WTC11 (cell line): ENCODE results near the gene CDK5RAP2. TPM values are rescaled to one million over a fixed set of nuclear protein-coding genes. Genes with fewer than 3 reads are reported as not detected.

Experiments
- ATAC-seq: fragments of 200-7000 bp; cut with Tn5 transposase; 2 replicates; pipeline ENCODE4 v1.10.0; 2021; ENCODE audit warnings: mild to moderate bottlenecking, moderate library complexity
- CTCF ChIA-PET: fragments of 300-600 bp; sonication (Branson Sonifier 250); formaldehyde crosslinking; loops from one replicate; lab custom pipeline; 2021; ENCODE audit warnings: antibody characterized with exemption; lab: Charles Lee
- POLR2A ChIA-PET: fragments of 350-600 bp; sonication (Branson Sonifier 250); formaldehyde crosslinking; loops from one replicate; lab custom pipeline; 2021; ENCODE audit warnings: antibody characterized with exemption; lab: Charles Lee
- DNase-seq: peaks from one replicate; pipeline ENCODE4 v3.0.0; 2021; ENCODE audit warnings: low spot score
- H3K27ac Mint-ChIP-seq: 2 replicates; pipeline ENCODE4 v1.8.0; 2021; ENCODE audit warnings: mixed read lengths
- H3K27me3 Mint-ChIP-seq: 2 replicates; pipeline ENCODE4 v1.8.0; 2021; ENCODE audit warnings: low read depth, mild to moderate bottlenecking, moderate library complexity, mixed read lengths
- H3K36me3 Mint-ChIP-seq: 2 replicates; pipeline ENCODE4 v1.8.0; 2021; ENCODE audit warnings: mixed read lengths
- H3K4me1 Mint-ChIP-seq: 2 replicates; pipeline ENCODE4 v1.8.0; 2022; ENCODE audit warnings: mixed read lengths
- H3K4me3 Mint-ChIP-seq: 2 replicates; pipeline ENCODE4 v1.8.0; 2021; ENCODE audit warnings: mild to moderate bottlenecking, moderate library complexity, mixed read lengths
- H3K9me3 Mint-ChIP-seq: 2 replicates; pipeline ENCODE4 v1.8.0; 2021; ENCODE audit warnings: mixed read lengths
- ATF2 ChIP-seq: sonication (generic); formaldehyde crosslinking; IDR thresholded peaks from 2 replicates; pipeline ENCODE4 v1.8.1; 2022; ENCODE audit warnings: low read depth, missing genetic modification reagents, borderline replicate concordance
- CBFB ChIP-seq: sonication (generic); formaldehyde crosslinking; IDR thresholded peaks from 2 replicates; pipeline ENCODE4 v1.8.1; 2022; ENCODE audit warnings: mild to moderate bottlenecking, low read depth, missing genetic modification reagents
- ESRRA ChIP-seq: sonication (generic); formaldehyde crosslinking; IDR thresholded peaks from 2 replicates; pipeline ENCODE4 v1.8.1; 2022; ENCODE audit warnings: mild to moderate bottlenecking, missing genetic modification reagents, borderline replicate concordance
- ETV6 ChIP-seq: sonication (generic); formaldehyde crosslinking; IDR thresholded peaks from 2 replicates; pipeline ENCODE4 v1.8.1; 2022; ENCODE audit warnings: mild to moderate bottlenecking, missing genetic modification reagents
- FOXK1 ChIP-seq: sonication (generic); formaldehyde crosslinking; IDR thresholded peaks from 2 replicates; pipeline ENCODE4 v1.8.0; 2022; ENCODE audit warnings: mild to moderate bottlenecking, moderate library complexity, missing genetic modification reagents
- JAZF1 ChIP-seq: fragments of 250-450 bp; sonication (Bioruptor Pico); IDR thresholded peaks from 2 replicates; pipeline ENCODE4 v1.9.0; 2021; ENCODE audit warnings: moderate library complexity, mild to moderate bottlenecking, inconsistent platforms
- MAX ChIP-seq: sonication (generic); formaldehyde crosslinking; IDR thresholded peaks from 2 replicates; pipeline ENCODE4 v1.8.0; 2022; ENCODE audit warnings: mild to moderate bottlenecking, missing genetic modification reagents
- TCF7 ChIP-seq: sonication (generic); formaldehyde crosslinking; IDR thresholded peaks from 2 replicates; pipeline ENCODE4 v1.8.0; 2022; ENCODE audit warnings: mild to moderate bottlenecking, low read depth, missing genetic modification reagents, moderate library complexity
- TEAD1 ChIP-seq: sonication (generic); formaldehyde crosslinking; IDR thresholded peaks from 2 replicates; pipeline ENCODE4 v1.8.0; 2022; ENCODE audit warnings: mild to moderate bottlenecking, missing genetic modification reagents
- TEAD4 ChIP-seq: sonication (generic); formaldehyde crosslinking; IDR thresholded peaks from 2 replicates; pipeline ENCODE4 v1.8.0; 2022; ENCODE audit warnings: mild to moderate bottlenecking, missing genetic modification reagents
- USF2 ChIP-seq: sonication (generic); formaldehyde crosslinking; IDR thresholded peaks from 2 replicates; pipeline ENCODE4 v1.8.1; 2023; ENCODE audit warnings: mild to moderate bottlenecking, missing genetic modification reagents, moderate library complexity
- ZBTB21 ChIP-seq: sonication (generic); formaldehyde crosslinking; IDR thresholded peaks from 2 replicates; pipeline ENCODE4 v1.8.1; 2023; ENCODE audit warnings: mild to moderate bottlenecking, missing genetic modification reagents, borderline replicate concordance
- ZNF121 ChIP-seq: sonication (generic); formaldehyde crosslinking; IDR thresholded peaks from 2 replicates; pipeline ENCODE4 v1.8.0; 2023; ENCODE audit warnings: missing genetic modification reagents
- ZNF138 ChIP-seq: sonication (generic); formaldehyde crosslinking; conservative IDR thresholded peaks from 2 replicates; pipeline ENCODE4 v1.8.1; 2022; ENCODE audit warnings: mild to moderate bottlenecking, moderate library complexity, missing genetic modification reagents
- ZNF416 ChIP-seq: fragments of 250-450 bp; sonication (Bioruptor Pico); IDR thresholded peaks from 2 replicates; pipeline ENCODE4 v1.9.0; 2021; ENCODE audit warnings: mild to moderate bottlenecking, inconsistent platforms
- ZNF423 ChIP-seq: fragments of 250-450 bp; sonication (Bioruptor Pico); IDR thresholded peaks from 2 replicates; pipeline ENCODE4 v2.1.2; 2022; ENCODE audit warnings: mild to moderate bottlenecking, moderate library complexity
- total RNA-seq: library from RNA; stranded (reverse); gene quantifications from 3 replicates; pipeline ENCODE4 v1.2.3, GENCODE V29; 2021
- TF ChIP-seq, protein P1 (sequence below): sonication (generic); formaldehyde crosslinking; IDR thresholded peaks from 2 replicates; pipeline ENCODE4 v1.8.0; 2022; ENCODE audit warnings: mild to moderate bottlenecking, missing genetic modification reagents
- TF ChIP-seq, protein P2 (sequence below): fragments of 250-450 bp; sonication (Bioruptor Pico); IDR thresholded peaks from 2 replicates; pipeline ENCODE4 v1.9.0; 2021; ENCODE audit warnings: moderate library complexity, mild to moderate bottlenecking, inconsistent platforms, borderline replicate concordance
- TF ChIP-seq, protein P3 (sequence below): sonication (generic); formaldehyde crosslinking; IDR thresholded peaks from 2 replicates; pipeline ENCODE4 v1.8.1; 2022; ENCODE audit warnings: low read depth, mild to moderate bottlenecking, moderate library complexity, missing genetic modification reagents, borderline replicate concordance
- TF ChIP-seq, protein P4 (sequence below): fragments of 250-450 bp; sonication (Bioruptor Pico); IDR thresholded peaks from 2 replicates; pipeline ENCODE4 v1.9.0; 2021; ENCODE audit warnings: mild to moderate bottlenecking
- TF ChIP-seq, protein P5 (sequence below): sonication (generic); formaldehyde crosslinking; conservative IDR thresholded peaks from 2 replicates; pipeline ENCODE4 v1.8.1; 2022; ENCODE audit warnings: mild to moderate bottlenecking, missing genetic modification reagents
- TF ChIP-seq, protein P6 (sequence below): sonication (generic); formaldehyde crosslinking; conservative IDR thresholded peaks from 2 replicates; pipeline ENCODE4 v1.8.1; 2023; ENCODE audit warnings: mild to moderate bottlenecking, low read depth, missing genetic modification reagents, moderate library complexity

CDK5RAP2 gene
- total RNA-seq, 1 experiment from 2014 or later = 48.3 TPM

DNA sequence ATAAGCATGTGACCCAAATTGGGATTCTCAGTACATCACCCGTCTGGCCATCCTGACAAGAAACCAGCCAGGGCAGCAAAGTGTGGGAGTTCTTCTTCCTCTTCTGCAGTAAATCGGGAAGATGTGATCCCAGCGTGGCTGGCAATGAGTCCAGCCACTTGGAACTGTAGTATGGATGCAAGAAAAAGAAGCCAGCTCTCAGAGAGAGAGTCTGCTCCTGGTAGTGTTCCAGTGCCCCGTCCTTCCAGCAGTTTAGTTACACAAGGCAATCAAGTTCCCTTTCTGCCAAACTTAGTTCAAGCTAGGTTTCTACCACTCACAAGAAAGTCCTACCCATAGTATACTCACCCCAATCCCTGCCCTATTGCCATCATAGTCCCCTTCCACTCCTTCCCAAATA, 65.6 kb downstream of the CDK5RAP2 start:
- Mint-ChIP-seq H3K27ac (no peak overlapping the region), H3K4me1 (no peaks in the 10 kb centered on the region), H3K36me3 (peaks cover 52% of the 10 kb centered on the region), H3K27me3 (no peaks in the 10 kb centered on the region), H3K4me3 (no peak overlapping the region), H3K9me3 (no peaks in the 10 kb centered on the region)
- CTCF ChIA-PET = no interaction called here
- TF ChIP-seq CBFB (no peak), FOXK1 (CRISPR knock-in tag) (no peak), ETV6 (CRISPR knock-in tag) (no peak), ZNF138 (CRISPR knock-in tag) (no peak), TEAD4 (no peak)
- TF ChIP-seq, protein P1, sequence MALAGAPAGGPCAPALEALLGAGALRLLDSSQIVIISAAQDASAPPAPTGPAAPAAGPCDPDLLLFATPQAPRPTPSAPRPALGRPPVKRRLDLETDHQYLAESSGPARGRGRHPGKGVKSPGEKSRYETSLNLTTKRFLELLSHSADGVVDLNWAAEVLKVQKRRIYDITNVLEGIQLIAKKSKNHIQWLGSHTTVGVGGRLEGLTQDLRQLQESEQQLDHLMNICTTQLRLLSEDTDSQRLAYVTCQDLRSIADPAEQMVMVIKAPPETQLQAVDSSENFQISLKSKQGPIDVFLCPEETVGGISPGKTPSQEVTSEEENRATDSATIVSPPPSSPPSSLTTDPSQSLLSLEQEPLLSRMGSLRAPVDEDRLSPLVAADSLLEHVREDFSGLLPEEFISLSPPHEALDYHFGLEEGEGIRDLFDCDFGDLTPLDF (CRISPR knock-in tag) = no peak
- TF ChIP-seq, protein P2, sequence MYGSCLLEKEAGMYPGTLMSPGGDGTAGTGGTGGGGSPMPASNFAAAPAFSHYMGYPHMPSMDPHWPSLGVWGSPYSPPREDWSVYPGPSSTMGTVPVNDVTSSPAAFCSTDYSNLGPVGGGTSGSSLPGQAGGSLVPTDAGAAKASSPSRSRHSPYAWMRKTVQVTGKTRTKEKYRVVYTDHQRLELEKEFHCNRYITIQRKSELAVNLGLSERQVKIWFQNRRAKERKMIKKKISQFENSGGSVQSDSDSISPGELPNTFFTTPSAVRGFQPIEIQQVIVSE (CRISPR knock-in tag) = no peak
- POLR2A ChIA-PET = no interaction called here
- ATAC-seq = no peak
- DNase-seq = no peak

DNA sequence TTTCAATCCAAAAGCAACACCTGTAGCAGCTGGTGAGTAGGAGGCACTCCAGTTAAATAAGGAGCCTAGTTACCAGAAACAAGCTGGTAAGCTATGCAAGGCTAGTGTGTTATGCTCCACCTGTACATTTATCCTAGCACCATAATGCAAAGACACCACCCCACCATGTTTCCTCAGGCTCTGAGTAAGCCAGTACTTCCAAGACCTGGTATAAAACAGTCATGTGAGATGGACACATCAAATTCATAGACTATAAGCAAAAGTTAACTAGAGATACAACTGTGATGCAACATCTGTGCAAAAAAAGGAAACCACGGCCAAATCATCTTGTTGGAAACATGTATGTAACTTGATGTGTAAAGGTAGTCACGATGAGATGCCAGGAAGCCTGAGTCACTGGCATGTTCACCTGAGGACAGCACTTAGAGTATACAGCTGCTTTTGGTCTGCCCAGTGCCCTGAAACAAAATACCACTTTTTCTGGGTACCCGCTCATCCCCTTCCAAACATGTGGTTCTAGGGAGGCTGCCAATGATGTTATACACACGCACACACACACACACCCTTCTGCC, 66.1 kb downstream of the CDK5RAP2 start:
- no peaks in the 10 kb centered on the region for H3K4me1 Mint-ChIP-seq
- CTCF ChIA-PET = no interaction called here
- H3K27me3 Mint-ChIP-seq = no peaks in the 10 kb centered on the region
- H3K27ac Mint-ChIP-seq = no peak overlapping the region
- no peaks in the 10 kb centered on the region for H3K9me3 Mint-ChIP-seq
- H3K36me3 Mint-ChIP-seq = peaks cover 52% of the 10 kb centered on the region
- POLR2A ChIA-PET = no interaction called here
- ATAC-seq (no peak), DNase-seq (no peak)
- no peak overlapping the region for H3K4me3 Mint-ChIP-seq
- TF ChIP-seq TCF7 (CRISPR knock-in tag) (no peak), USF2 (CRISPR knock-in tag) (no peak), ZBTB21 (CRISPR knock-in tag) (no peak), MAX (CRISPR knock-in tag) (no peak), TEAD1 (CRISPR knock-in tag) (no peak), JAZF1 (CRISPR knock-in tag) (no peak), ESRRA (CRISPR knock-in tag) (no peak), ZNF121 (CRISPR knock-in tag) (no peak), ZNF416 (CRISPR knock-in tag) (no peak), ZNF423 (CRISPR knock-in tag) (no peak), ATF2 (no peak)
- TF ChIP-seq, protein P3, sequence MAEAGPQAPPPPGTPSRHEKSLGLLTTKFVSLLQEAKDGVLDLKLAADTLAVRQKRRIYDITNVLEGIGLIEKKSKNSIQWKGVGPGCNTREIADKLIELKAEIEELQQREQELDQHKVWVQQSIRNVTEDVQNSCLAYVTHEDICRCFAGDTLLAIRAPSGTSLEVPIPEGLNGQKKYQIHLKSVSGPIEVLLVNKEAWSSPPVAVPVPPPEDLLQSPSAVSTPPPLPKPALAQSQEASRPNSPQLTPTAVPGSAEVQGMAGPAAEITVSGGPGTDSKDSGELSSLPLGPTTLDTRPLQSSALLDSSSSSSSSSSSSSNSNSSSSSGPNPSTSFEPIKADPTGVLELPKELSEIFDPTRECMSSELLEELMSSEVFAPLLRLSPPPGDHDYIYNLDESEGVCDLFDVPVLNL (CRISPR knock-in tag) = no peak
- TF ChIP-seq, protein P2 (CRISPR knock-in tag) = no peak
- TF ChIP-seq, protein P4, sequence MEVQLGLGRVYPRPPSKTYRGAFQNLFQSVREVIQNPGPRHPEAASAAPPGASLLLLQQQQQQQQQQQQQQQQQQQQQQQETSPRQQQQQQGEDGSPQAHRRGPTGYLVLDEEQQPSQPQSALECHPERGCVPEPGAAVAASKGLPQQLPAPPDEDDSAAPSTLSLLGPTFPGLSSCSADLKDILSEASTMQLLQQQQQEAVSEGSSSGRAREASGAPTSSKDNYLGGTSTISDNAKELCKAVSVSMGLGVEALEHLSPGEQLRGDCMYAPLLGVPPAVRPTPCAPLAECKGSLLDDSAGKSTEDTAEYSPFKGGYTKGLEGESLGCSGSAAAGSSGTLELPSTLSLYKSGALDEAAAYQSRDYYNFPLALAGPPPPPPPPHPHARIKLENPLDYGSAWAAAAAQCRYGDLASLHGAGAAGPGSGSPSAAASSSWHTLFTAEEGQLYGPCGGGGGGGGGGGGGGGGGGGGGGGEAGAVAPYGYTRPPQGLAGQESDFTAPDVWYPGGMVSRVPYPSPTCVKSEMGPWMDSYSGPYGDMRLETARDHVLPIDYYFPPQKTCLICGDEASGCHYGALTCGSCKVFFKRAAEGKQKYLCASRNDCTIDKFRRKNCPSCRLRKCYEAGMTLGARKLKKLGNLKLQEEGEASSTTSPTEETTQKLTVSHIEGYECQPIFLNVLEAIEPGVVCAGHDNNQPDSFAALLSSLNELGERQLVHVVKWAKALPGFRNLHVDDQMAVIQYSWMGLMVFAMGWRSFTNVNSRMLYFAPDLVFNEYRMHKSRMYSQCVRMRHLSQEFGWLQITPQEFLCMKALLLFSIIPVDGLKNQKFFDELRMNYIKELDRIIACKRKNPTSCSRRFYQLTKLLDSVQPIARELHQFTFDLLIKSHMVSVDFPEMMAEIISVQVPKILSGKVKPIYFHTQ (CRISPR knock-in tag) = no peak
- TF ChIP-seq, protein P5, sequence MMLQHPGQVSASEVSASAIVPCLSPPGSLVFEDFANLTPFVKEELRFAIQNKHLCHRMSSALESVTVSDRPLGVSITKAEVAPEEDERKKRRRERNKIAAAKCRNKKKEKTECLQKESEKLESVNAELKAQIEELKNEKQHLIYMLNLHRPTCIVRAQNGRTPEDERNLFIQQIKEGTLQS (CRISPR knock-in tag) = no peak
- TF ChIP-seq, protein P6, sequence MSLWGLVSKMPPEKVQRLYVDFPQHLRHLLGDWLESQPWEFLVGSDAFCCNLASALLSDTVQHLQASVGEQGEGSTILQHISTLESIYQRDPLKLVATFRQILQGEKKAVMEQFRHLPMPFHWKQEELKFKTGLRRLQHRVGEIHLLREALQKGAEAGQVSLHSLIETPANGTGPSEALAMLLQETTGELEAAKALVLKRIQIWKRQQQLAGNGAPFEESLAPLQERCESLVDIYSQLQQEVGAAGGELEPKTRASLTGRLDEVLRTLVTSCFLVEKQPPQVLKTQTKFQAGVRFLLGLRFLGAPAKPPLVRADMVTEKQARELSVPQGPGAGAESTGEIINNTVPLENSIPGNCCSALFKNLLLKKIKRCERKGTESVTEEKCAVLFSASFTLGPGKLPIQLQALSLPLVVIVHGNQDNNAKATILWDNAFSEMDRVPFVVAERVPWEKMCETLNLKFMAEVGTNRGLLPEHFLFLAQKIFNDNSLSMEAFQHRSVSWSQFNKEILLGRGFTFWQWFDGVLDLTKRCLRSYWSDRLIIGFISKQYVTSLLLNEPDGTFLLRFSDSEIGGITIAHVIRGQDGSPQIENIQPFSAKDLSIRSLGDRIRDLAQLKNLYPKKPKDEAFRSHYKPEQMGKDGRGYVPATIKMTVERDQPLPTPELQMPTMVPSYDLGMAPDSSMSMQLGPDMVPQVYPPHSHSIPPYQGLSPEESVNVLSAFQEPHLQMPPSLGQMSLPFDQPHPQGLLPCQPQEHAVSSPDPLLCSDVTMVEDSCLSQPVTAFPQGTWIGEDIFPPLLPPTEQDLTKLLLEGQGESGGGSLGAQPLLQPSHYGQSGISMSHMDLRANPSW (CRISPR knock-in tag) = no peak
